ENCODE measurements around the gene ASB1. TPM values are rescaled to one million over a fixed set of nuclear protein-coding genes. Genes with fewer than 3 reads are reported as not detected.

The ASB1 gene
- total RNA-seq, 1 experiment from 2014 or later: 46.0 TPM

GRCh38 chr2:238431456-238431855 is 4.7 kb downstream of the ASB1 start:
- no peak overlapping the region for H4K91ac ChIP-seq (ENCODE audit: insufficient read length, low read depth, low read length)
- DNase-seq: no peak

More at GRCh38 chr2:238431456-238431855, 4.7 kb downstream of the ASB1 start:
- no peak overlapping the region for H3K14ac ChIP-seq (ENCODE audit: insufficient read depth, low read length)
- H3T11ph ChIP-seq (ENCODE audit: low read length): no peak overlapping the region
- no peak overlapping the region for H2BK20ac ChIP-seq (ENCODE audit: low read depth, low read length, poor library complexity, severe bottlenecking)
- H2BK120ac ChIP-seq (ENCODE audit: low read depth, low read length, poor library complexity, severe bottlenecking): no peak overlapping the region
- H3K79me1 ChIP-seq (ENCODE audit: insufficient read depth, low read depth, low read length, poor library complexity, severe bottlenecking): peaks cover 10% of the 10 kb centered on the region
- H3K27me3 ChIP-seq (ENCODE audit: insufficient read depth, low read length): no peaks in the 10 kb centered on the region
- peaks cover 0 to 8% of the 10 kb centered on the region in 2 experiments; a peak in 2 of 5 replicates for H3K9me3 Mint-ChIP-seq
- no peak overlapping the region for H3K56ac ChIP-seq (ENCODE audit: insufficient read length, low read depth, low read length)
- peaks cover 42 to 63% (median 45%) of the 10 kb centered on the region in 3 experiments for H3K36me3 Mint-ChIP-seq (ENCODE audit: insufficient read depth in 1 of 3, low read depth in 3 of 3)
- no peak overlapping the region for H2AK5ac ChIP-seq (ENCODE audit: insufficient read length, low read length)
- H2BK5ac ChIP-seq (ENCODE audit: insufficient read length, low read length): no peak overlapping the region
- no peak overlapping the region for H3K23ac ChIP-seq (ENCODE audit: insufficient read length, low read depth, low read length)
- no peak overlapping the region for H3K18ac ChIP-seq (ENCODE audit: insufficient read length, low read depth, low read length)
- H3K27me3 Mint-ChIP-seq (ENCODE audit: low read depth): no peaks in the 10 kb centered on the region
- no peak overlapping the region for H2AFZ ChIP-seq (ENCODE audit: low read length)
- no peak overlapping the region for H3K27ac ChIP-seq (ENCODE audit: insufficient read length, low read depth, low read length)
- peaks cover 11 to 14% of the 10 kb centered on the region in 2 experiments for H3K4me1 Mint-ChIP-seq
- peaks cover 33% of the 10 kb centered on the region; the same call in 1 of the 2 replicates for H3K79me2 ChIP-seq (ENCODE audit: insufficient read depth, low read length)
- H4K5ac ChIP-seq (ENCODE audit: insufficient read length, low read depth, low read length): no peak overlapping the region
- H4K20me1 ChIP-seq (ENCODE audit: control insufficient read depth, insufficient read depth, insufficient read length): no peaks in the 10 kb centered on the region
- no peaks in the 10 kb centered on the region for H3K4me1 ChIP-seq (ENCODE audit: insufficient read depth, low read length)
- H3K23me2 ChIP-seq (ENCODE audit: insufficient read length, low read depth, low read length, poor library complexity, severe bottlenecking): peaks cover 3% of the 10 kb centered on the region
- H3K9me3 ChIP-seq (ENCODE audit: control insufficient read depth, low read depth, low read length): no peaks in the 10 kb centered on the region
- no peak overlapping the region for H2BK15ac ChIP-seq (ENCODE audit: low read depth, low read length)
- H3K4me2 ChIP-seq (ENCODE audit: insufficient read depth, insufficient read length, low read length): no peak overlapping the region
- H2BK12ac ChIP-seq (ENCODE audit: insufficient read length, low read depth, low read length): no peak overlapping the region
- H3K27ac Mint-ChIP-seq: peak overlapping the region in 1 of 3 experiments; percentile 40; a peak in 1 of 7 replicates
- H4K8ac ChIP-seq (replicated peaks; ENCODE audit: insufficient read length, low read depth, low read length): no peak overlapping the region
- H3K4me3 Mint-ChIP-seq: no peak overlapping the region
- no peak for TF ChIP-seq CTCF (conservative IDR thresholded peaks at IDR 0.05)
- H3K4ac ChIP-seq (ENCODE audit: low read depth, low read length): no peak overlapping the region
- no peak overlapping the region for H3K9ac ChIP-seq (ENCODE audit: extremely low read depth, insufficient read length, low read length)
- no CpG with 5 or more reads among the region's 1 CpG for WGBS (ENCODE audit: extremely low coverage, insufficient read length, low lambda C conversion rate)
